ENCODE measurements around the gene NDUFA11. TPM values are rescaled to one million over a fixed set of nuclear protein-coding genes. Genes with fewer than 3 reads are reported as not detected.

The NDUFA11 gene
- total RNA-seq, 1 experiment from 2014 or later, result 169 TPM

DNA sequence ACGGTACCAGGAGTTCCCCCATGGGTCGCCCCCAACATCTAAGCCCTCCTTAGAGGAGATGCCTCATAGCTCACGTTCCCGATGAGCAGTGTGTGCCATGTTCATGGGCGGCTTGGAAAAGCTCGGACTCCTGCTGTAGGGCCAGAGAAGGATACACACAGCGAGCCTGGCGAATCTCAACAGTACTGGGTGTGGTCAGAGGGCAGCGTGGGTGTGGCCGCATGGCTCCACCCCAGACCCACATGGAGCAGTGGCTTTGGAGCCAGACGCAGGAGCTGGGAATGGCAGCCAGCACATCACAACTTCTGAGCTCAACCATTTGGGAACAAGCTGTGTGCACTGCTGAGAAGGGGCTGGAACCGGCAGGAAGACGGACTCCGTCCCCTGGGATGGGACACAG, 26.0 kb upstream of the NDUFA11 start:
- H3K4me3 ChIP-seq, result no peak overlapping the region
- H3K79me2 ChIP-seq (ENCODE audit: low read depth), result no peaks in the 10 kb centered on the region
- CTCF ChIA-PET, result no interaction called here
- no peak overlapping the region for H3K4me2 ChIP-seq
- H3K27ac ChIP-seq, result no peak overlapping the region
- H2AFZ ChIP-seq, result no peak overlapping the region
- no peaks in the 10 kb centered on the region for H3K36me3 ChIP-seq (ENCODE audit: low read depth)
- no peaks in the 10 kb centered on the region for H3K27me3 ChIP-seq (ENCODE audit: insufficient read depth, low read depth)
- DNase-seq, result no peak
- intact Hi-C loops (cut with micrococcal nuclease; ENCODE audit: unreplicated experiment), result no loop called here
- POLR2A ChIA-PET (ENCODE audit: unreplicated experiment), result no interaction called here
- TF ChIP-seq, protein P1, sequence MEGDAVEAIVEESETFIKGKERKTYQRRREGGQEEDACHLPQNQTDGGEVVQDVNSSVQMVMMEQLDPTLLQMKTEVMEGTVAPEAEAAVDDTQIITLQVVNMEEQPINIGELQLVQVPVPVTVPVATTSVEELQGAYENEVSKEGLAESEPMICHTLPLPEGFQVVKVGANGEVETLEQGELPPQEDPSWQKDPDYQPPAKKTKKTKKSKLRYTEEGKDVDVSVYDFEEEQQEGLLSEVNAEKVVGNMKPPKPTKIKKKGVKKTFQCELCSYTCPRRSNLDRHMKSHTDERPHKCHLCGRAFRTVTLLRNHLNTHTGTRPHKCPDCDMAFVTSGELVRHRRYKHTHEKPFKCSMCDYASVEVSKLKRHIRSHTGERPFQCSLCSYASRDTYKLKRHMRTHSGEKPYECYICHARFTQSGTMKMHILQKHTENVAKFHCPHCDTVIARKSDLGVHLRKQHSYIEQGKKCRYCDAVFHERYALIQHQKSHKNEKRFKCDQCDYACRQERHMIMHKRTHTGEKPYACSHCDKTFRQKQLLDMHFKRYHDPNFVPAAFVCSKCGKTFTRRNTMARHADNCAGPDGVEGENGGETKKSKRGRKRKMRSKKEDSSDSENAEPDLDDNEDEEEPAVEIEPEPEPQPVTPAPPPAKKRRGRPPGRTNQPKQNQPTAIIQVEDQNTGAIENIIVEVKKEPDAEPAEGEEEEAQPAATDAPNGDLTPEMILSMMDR (conservative IDR thresholded peaks at IDR 0.05), result no peak
- TF ChIP-seq EZH2 (IDR thresholded peaks at IDR 0.05; ENCODE audit: low read depth), result no peak
- no peaks in the 10 kb centered on the region for H3K9me2 ChIP-seq (ENCODE audit: insufficient read depth)
- no peaks in the 10 kb centered on the region for H3K4me1 ChIP-seq (replicated peaks; ENCODE audit: insufficient read depth)
- H4K20me1 ChIP-seq (ENCODE audit: insufficient read depth), result no peaks in the 10 kb centered on the region
- BruUV-seq (replicated peaks), result no TSS peak
- H3K9me3 ChIP-seq (ENCODE audit: insufficient read depth, low read depth), result no peaks in the 10 kb centered on the region
- H3F3A ChIP-seq (ENCODE audit: insufficient read depth, low read depth), result no peaks in the 10 kb centered on the region

DNA sequence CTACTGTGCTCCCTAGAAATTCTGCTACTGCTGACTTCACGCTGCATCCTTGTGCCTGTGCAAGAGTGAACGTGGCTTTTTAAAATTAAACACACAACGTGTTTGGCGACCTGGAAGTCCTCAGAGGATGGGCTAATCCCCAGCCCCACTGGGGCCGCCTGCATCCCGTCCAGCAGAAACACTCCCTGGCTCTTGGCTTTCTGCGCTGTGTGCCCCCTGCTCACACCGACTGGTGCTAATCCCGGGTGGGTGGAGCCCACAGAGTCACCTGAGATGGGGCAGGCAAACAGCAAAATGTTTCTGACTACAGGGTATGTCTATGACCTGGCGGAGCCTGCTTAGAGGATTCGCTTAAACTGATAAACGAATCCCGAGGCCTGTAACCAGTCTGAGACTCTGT, 25.6 kb upstream of the NDUFA11 start:
- TF ChIP-seq, protein P1 (conservative IDR thresholded peaks at IDR 0.05), result no peak
- no peak for TF ChIP-seq EZH2 (IDR thresholded peaks at IDR 0.05; ENCODE audit: low read depth)
- H3K36me3 ChIP-seq (ENCODE audit: low read depth), result no peaks in the 10 kb centered on the region
- no peak overlapping the region for H2AFZ ChIP-seq
- no peaks in the 10 kb centered on the region for H4K20me1 ChIP-seq (ENCODE audit: insufficient read depth)
- no peaks in the 10 kb centered on the region for H3K4me1 ChIP-seq (replicated peaks; ENCODE audit: insufficient read depth)
- H3K9me2 ChIP-seq (ENCODE audit: insufficient read depth), result no peaks in the 10 kb centered on the region
- H3K79me2 ChIP-seq (ENCODE audit: low read depth), result no peaks in the 10 kb centered on the region
- no peak overlapping the region for H3K27ac ChIP-seq
- ChIA-PET CTCF (no interaction called here), POLR2A (ENCODE audit: unreplicated experiment) (no interaction called here)
- H3K9me3 ChIP-seq (ENCODE audit: insufficient read depth, low read depth), result no peaks in the 10 kb centered on the region
- no peak overlapping the region for H3K4me3 ChIP-seq
- H3K4me2 ChIP-seq, result no peak overlapping the region
- H3K27me3 ChIP-seq (ENCODE audit: insufficient read depth, low read depth), result no peaks in the 10 kb centered on the region
- no peaks in the 10 kb centered on the region for H3F3A ChIP-seq (ENCODE audit: insufficient read depth, low read depth)
- intact Hi-C loops (cut with micrococcal nuclease; ENCODE audit: unreplicated experiment), result no loop called here
- DNase-seq, result no peak
- no TSS peak for BruUV-seq (replicated peaks)

DNA sequence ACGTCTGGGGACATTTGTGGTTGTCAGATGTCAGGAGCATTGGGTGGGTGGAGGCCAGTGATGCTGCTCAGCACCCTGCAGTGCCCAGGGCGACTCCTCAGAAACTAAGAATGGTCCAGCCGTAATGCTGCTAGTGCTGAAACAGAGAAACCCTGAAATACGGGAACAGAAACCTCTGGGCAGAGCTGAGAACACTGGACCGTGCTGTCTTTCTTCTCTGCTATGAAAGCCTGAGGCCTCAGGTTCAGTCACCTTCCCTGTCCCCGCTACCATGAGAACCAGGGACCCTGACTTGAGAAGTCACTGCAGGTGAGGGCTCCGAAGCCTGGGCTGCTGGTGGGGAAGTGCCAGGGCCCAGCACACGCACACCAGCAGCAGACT, 23.8 kb upstream of the NDUFA11 start:
- H3K27ac ChIP-seq, result no peak overlapping the region
- ChIA-PET POLR2A (ENCODE audit: unreplicated experiment) (no interaction called here), CTCF (no interaction called here)
- no peaks in the 10 kb centered on the region for H3K27me3 ChIP-seq (ENCODE audit: insufficient read depth, low read depth)
- no peaks in the 10 kb centered on the region for H3K9me2 ChIP-seq (ENCODE audit: insufficient read depth)
- H3K4me3 ChIP-seq, result no peak overlapping the region
- no peaks in the 10 kb centered on the region for H4K20me1 ChIP-seq (ENCODE audit: insufficient read depth)
- no peaks in the 10 kb centered on the region for H3K79me2 ChIP-seq (ENCODE audit: low read depth)
- no peak overlapping the region for H3K4me2 ChIP-seq
- no peaks in the 10 kb centered on the region for H3K36me3 ChIP-seq (ENCODE audit: low read depth)
- no TSS peak for BruUV-seq (replicated peaks)
- DNase-seq, result no peak
- H2AFZ ChIP-seq, result no peak overlapping the region
- no peaks in the 10 kb centered on the region for H3F3A ChIP-seq (ENCODE audit: insufficient read depth, low read depth)
- H3K9me3 ChIP-seq (ENCODE audit: insufficient read depth, low read depth), result no peaks in the 10 kb centered on the region
- no peak for TF ChIP-seq EZH2 (IDR thresholded peaks at IDR 0.05; ENCODE audit: low read depth)
- TF ChIP-seq, protein P1 (conservative IDR thresholded peaks at IDR 0.05), result no peak
- intact Hi-C loops (cut with micrococcal nuclease; ENCODE audit: unreplicated experiment), result no loop called here
- no peaks in the 10 kb centered on the region for H3K4me1 ChIP-seq (replicated peaks; ENCODE audit: insufficient read depth)

Data from PC-9 (cell line).